Measurements from ENCODE around the gene SEMA7A.

Gene SEMA7A

DNA sequence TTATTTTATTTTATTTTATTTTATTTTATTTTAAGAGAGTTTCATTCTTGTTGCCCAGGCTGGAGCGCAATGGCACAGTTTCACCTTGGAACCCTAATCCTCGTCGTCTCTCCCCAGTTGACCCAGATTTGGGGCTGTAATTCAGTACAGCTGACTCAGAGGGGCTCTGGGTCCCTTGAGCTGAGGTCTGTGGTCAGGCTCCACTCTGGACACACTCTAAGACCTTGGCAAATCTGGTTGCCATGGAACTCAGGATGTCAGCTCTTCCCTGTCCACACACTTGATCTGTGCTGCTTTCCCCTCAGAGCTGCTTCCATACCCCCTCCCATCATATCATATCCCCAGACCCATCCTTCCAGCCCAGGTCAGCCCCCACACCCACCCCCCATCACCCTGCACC is 65.6 kb downstream of the SEMA7A start:
- TF ChIP-seq ZBTB7A (IDR thresholded peaks at IDR 0.05; ENCODE audit: low read depth) (no peak), EGR1 (IDR thresholded peaks at IDR 0.05) (no peak), YY1 (IDR thresholded peaks at IDR 0.05; ENCODE audit: low read depth) (no peak)
- TF ChIP-seq, protein P1, sequence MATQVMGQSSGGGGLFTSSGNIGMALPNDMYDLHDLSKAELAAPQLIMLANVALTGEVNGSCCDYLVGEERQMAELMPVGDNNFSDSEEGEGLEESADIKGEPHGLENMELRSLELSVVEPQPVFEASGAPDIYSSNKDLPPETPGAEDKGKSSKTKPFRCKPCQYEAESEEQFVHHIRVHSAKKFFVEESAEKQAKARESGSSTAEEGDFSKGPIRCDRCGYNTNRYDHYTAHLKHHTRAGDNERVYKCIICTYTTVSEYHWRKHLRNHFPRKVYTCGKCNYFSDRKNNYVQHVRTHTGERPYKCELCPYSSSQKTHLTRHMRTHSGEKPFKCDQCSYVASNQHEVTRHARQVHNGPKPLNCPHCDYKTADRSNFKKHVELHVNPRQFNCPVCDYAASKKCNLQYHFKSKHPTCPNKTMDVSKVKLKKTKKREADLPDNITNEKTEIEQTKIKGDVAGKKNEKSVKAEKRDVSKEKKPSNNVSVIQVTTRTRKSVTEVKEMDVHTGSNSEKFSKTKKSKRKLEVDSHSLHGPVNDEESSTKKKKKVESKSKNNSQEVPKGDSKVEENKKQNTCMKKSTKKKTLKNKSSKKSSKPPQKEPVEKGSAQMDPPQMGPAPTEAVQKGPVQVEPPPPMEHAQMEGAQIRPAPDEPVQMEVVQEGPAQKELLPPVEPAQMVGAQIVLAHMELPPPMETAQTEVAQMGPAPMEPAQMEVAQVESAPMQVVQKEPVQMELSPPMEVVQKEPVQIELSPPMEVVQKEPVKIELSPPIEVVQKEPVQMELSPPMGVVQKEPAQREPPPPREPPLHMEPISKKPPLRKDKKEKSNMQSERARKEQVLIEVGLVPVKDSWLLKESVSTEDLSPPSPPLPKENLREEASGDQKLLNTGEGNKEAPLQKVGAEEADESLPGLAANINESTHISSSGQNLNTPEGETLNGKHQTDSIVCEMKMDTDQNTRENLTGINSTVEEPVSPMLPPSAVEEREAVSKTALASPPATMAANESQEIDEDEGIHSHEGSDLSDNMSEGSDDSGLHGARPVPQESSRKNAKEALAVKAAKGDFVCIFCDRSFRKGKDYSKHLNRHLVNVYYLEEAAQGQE (IDR thresholded peaks at IDR 0.05; ENCODE audit: low read depth), result no peak

DNA sequence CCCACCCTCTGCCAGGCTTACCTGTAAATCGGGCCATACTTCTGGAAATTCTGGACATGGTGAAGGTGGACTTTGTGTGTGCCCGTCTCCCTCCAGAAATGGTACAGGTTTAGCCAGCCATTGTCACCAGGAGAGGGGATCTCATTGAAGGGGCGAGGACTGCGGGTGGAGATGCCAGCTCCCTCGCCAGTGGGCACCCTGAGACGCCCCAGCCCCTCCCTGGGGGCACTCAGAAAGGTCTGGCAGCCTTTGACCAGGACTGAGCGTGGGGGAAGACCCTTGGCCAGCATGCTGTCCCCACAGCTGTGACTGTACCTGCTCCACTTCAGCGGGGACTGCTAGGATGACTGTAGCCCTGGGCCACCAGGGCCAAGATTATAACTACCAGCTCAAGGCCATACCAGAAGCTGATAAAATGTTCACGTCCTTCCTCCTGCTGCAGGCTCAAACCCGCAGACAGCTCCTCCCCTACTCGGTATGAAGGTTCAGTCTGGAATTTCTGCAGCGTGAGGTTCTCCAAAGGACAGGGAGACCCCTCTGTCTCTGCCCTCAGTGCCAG is 66.4 kb downstream of the SEMA7A start, which contains the start of gene CYP11A1:
TSS of gene CYP11A1 (minus strand) at position 351 of the 559 bp plus-strand sequence. CDS start at position 290, 61 bp downstream.
- TF ChIP-seq NFIC (IDR thresholded peaks at IDR 0.05) (no peak), TCF12 (IDR thresholded peaks at IDR 0.05; ENCODE audit: low read depth) (no peak), RAD21 (IDR thresholded peaks at IDR 0.05; ENCODE audit: low read depth) (no peak), YY1 (IDR thresholded peaks at IDR 0.05; ENCODE audit: low read depth) (no peak), TAF1 (IDR thresholded peaks at IDR 0.05; ENCODE audit: low read depth) (no peak), FOXM1 (IDR thresholded peaks at IDR 0.05; ENCODE audit: borderline replicate concordance, low read depth) (no peak), EP300 (IDR thresholded peaks at IDR 0.05; ENCODE audit: borderline replicate concordance) (no peak)
- TF ChIP-seq, protein P1 (IDR thresholded peaks at IDR 0.05; ENCODE audit: low read depth), result no peak

DNA sequence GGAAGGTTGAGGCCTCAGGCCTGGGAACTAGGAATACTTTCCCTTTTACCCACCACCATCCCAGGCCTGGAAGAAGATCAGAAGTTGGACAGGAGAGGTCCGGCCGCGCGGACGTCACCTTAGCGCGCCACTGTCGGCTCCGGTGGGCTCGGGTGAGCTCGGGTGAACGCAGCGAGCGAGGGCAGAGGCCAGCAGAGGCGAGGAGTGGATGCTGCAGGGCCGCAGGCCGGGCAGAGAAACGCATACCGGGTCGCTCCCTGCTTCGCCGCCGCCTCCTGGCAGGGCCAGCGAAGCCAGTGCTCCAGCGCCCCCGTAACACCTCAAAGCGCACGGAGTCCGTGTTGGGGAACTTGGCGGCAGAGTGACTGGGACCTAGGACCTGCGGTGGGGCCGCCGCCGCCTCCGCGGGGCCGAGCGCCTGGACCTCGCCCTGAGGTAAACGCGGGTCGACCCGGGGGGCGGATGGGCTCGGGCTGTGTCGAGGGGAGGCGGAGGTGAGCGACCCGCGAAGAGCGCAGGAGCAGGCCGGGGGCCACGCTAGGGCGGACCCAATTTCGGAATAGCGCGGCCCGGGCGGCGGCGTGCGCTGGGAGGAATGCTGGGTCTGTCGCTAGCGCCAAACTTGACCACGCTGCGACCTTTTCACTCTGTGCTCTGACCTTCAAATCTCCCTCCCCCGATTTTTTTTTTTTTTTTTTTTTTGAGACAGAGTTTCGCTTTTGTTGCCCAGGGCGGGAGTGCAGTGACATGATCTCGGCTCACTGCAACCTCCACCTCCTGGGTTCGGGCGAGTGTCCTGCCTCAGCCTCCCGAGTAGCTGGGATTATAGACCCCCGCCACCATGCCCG is 67.9 kb downstream of the SEMA7A start:
- TF ChIP-seq CREB1 (IDR thresholded peaks at IDR 0.05; ENCODE audit: low read depth) (no peak), FOXM1 (IDR thresholded peaks at IDR 0.05; ENCODE audit: borderline replicate concordance, low read depth) (no peak), ZBTB7A (IDR thresholded peaks at IDR 0.05; ENCODE audit: low read depth) (no peak), EP300 (IDR thresholded peaks at IDR 0.05; ENCODE audit: borderline replicate concordance) (no peak), CEBPB (IDR thresholded peaks at IDR 0.05) (no peak), TAF1 (IDR thresholded peaks at IDR 0.05; ENCODE audit: low read depth) (no peak), YY1 (IDR thresholded peaks at IDR 0.05; ENCODE audit: low read depth) (no peak), TCF12 (IDR thresholded peaks at IDR 0.05; ENCODE audit: low read depth) (no peak), EGR1 (IDR thresholded peaks at IDR 0.05) (no peak), NFIC (IDR thresholded peaks at IDR 0.05) (no peak)
- TF ChIP-seq, protein P2, sequence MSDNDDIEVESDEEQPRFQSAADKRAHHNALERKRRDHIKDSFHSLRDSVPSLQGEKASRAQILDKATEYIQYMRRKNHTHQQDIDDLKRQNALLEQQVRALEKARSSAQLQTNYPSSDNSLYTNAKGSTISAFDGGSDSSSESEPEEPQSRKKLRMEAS (IDR thresholded peaks at IDR 0.05), result no peak
- TF ChIP-seq, protein P1 (IDR thresholded peaks at IDR 0.05; ENCODE audit: low read depth), result no peak

DNA sequence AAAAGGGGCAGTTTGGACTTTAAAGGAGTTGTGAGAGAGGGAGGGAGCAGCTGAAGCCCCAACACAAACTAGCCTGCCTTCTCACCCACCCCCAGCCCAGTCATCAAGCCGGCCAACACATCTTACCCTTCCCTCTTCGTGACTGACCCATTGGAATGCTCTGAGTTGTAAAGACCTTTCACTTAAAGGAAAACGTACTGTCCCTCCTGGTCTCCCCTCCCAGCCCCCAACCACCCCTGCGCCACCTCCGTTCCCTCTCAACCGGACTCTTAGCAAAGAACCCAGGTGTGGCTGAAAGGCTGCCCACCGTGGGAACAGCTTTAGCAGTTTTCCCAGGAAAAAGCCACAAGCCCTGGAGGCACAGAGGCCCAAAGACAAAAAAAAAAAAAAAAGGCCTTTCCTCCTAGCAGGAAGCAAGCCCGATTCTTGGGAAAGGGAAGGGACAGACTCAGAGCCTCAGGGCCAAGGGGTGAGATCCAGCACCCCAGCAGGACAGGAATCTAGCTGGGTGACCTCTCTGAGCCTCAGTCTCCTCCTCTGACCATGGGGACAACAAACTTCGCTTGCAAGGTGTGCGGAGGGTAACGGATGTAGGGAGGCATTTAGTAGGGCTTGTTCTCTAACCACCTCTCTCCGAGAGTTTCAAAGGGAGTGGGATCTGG is 68.7 kb downstream of the SEMA7A start:
- TF ChIP-seq TEAD4 (IDR thresholded peaks at IDR 0.05) (no peak), ZBTB7A (IDR thresholded peaks at IDR 0.05; ENCODE audit: low read depth) (no peak), CREB1 (IDR thresholded peaks at IDR 0.05; ENCODE audit: low read depth) (no peak), CEBPB (IDR thresholded peaks at IDR 0.05) (no peak), YY1 (IDR thresholded peaks at IDR 0.05; ENCODE audit: low read depth) (no peak), NFIC (IDR thresholded peaks at IDR 0.05) (no peak), TAF1 (IDR thresholded peaks at IDR 0.05; ENCODE audit: low read depth) (no peak), TCF12 (IDR thresholded peaks at IDR 0.05; ENCODE audit: low read depth) (no peak), RAD21 (IDR thresholded peaks at IDR 0.05; ENCODE audit: low read depth) (no peak), FOXM1 (IDR thresholded peaks at IDR 0.05; ENCODE audit: borderline replicate concordance, low read depth) (no peak), EP300 (IDR thresholded peaks at IDR 0.05; ENCODE audit: borderline replicate concordance) (no peak), EGR1 (IDR thresholded peaks at IDR 0.05) (no peak)
- TF ChIP-seq, protein P2 (IDR thresholded peaks at IDR 0.05), result no peak
- TF ChIP-seq, protein P3, sequence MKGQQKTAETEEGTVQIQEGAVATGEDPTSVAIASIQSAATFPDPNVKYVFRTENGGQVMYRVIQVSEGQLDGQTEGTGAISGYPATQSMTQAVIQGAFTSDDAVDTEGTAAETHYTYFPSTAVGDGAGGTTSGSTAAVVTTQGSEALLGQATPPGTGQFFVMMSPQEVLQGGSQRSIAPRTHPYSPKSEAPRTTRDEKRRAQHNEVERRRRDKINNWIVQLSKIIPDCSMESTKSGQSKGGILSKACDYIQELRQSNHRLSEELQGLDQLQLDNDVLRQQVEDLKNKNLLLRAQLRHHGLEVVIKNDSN (IDR thresholded peaks at IDR 0.05), result no peak
- TF ChIP-seq, protein P1 (IDR thresholded peaks at IDR 0.05; ENCODE audit: low read depth), result no peak

Data from Ishikawa (cell line).